Activated CD4-positive, CD25-positive, alpha-beta regulatory T cell treated with anti-CD3 and anti-CD28 coated beads, Interleukin-2, amount 50 U/mL, for 24 hours (primary cell): ENCODE data around the gene TOMM20.
"Not testable (repeated sequence)": the region's sequence is repeated elsewhere in the genome, so short reads cannot be mapped to it uniquely, and the experiment has no call there.

ENCODE experiments used
- ATAC-seq, 2 donors: fragments of 150-1000 bp; cut with Tn5 transposase; one replicate each; pipeline ENCODE4 v1.10.0; 2021; ENCODE audit warnings: mild to moderate bottlenecking in 1 of 2, moderate library complexity in 1 of 2

Gene TOMM20

GRCh38 chr1:235128456-235129328 is at the start of gene TOMM20:
Gene TOMM20, minus strand, starts transcription at chr1:235128837. Its CDS starts 122 bp downstream, at chr1:235128715.
- peak; percentile 97 for ATAC-seq

GRCh38 chr1:235176486-235176885 is 47.8 kb upstream of the TOMM20 start:
- no peak for ATAC-seq

- no peak for ATAC-seq
Observed at GRCh38 chr1:235169986-235170385, 41.3 kb upstream of the TOMM20 start.

- ATAC-seq = no peak
Observed at GRCh38 chr1:235168375-235168774, 39.7 kb upstream of the TOMM20 start.

GRCh38 chr1:235161685-235162327 is 33.2 kb upstream of the TOMM20 start:
- ATAC-seq = no peak

- peak; percentile 94 for ATAC-seq
Observed at GRCh38 chr1:235160957-235161684, 32.5 kb upstream of the TOMM20 start, which contains the start of gene RBM34. Gene RBM34, minus strand, starts transcription at chr1:235161250. Its CDS starts 24 bp downstream, at chr1:235161226.

- ATAC-seq = peak; percentile 66 to 69
Observed at GRCh38 chr1:235160383-235160956, 31.8 kb upstream of the TOMM20 start.

- ATAC-seq = not testable (repeated sequence)
Observed at GRCh38 chr1:235159930-235160329, 31.3 kb upstream of the TOMM20 start.

- not testable (repeated sequence) for ATAC-seq
Observed at GRCh38 chr1:235159284-235159683, 30.6 kb upstream of the TOMM20 start.

GRCh38 chr1:235158680-235159079 is 30.0 kb upstream of the TOMM20 start:
- ATAC-seq = no peak

GRCh38 chr1:235157150-235157549 is 28.5 kb upstream of the TOMM20 start:
- ATAC-seq = no peak

GRCh38 chr1:235156740-235157139 is 28.1 kb upstream of the TOMM20 start:
- ATAC-seq = no peak

- no peak for ATAC-seq
Observed at GRCh38 chr1:235156265-235156664, 27.6 kb upstream of the TOMM20 start.

GRCh38 chr1:235152235-235152634 is 23.6 kb upstream of the TOMM20 start:
- ATAC-seq = no peak

GRCh38 chr1:235151033-235151432 is 22.4 kb upstream of the TOMM20 start:
- no peak for ATAC-seq

GRCh38 chr1:235149824-235150223 is 21.2 kb upstream of the TOMM20 start:
- ATAC-seq = no peak

- peak in 1 of 2 donors; percentile 50 for ATAC-seq
Observed at GRCh38 chr1:235147269-235147668, 18.6 kb upstream of the TOMM20 start.

GRCh38 chr1:235145639-235146038 is 17.0 kb upstream of the TOMM20 start:
- ATAC-seq = no peak

GRCh38 chr1:235142991-235143390 is 14.4 kb upstream of the TOMM20 start:
- ATAC-seq = no peak

GRCh38 chr1:235139315-235139714 is 10.7 kb upstream of the TOMM20 start:
- no peak for ATAC-seq

- ATAC-seq = peak; percentile 66 to 80
Observed at GRCh38 chr1:235138821-235139220, 10.2 kb upstream of the TOMM20 start.

- ATAC-seq = no peak
Observed at GRCh38 chr1:235136111-235136510, 7.5 kb upstream of the TOMM20 start.

- ATAC-seq = no peak
Observed at GRCh38 chr1:235134171-235134570, 5.5 kb upstream of the TOMM20 start.
